ENCODE results near the gene CD209. TPM values are rescaled to one million over a fixed set of nuclear protein-coding genes. Genes with fewer than 3 reads are reported as not detected.

The CD209 gene
- total and polyA plus RNA-seq, 2 donors (not counting 3 experiments of a cell fraction or from before 2014, with no cell fraction given), result not detected

GRCh38 chr19:7706955-7707456, 40.3 kb downstream of the CD209 start:
- FAIRE-seq (no peak), DNase-seq (ENCODE audit: low read depth, low spot score) (no peak)
- no peak overlapping the region for H2AFZ ChIP-seq (ENCODE audit: low read depth, low read length)
- intact Hi-C loops (cut with micrococcal nuclease) (no loop called here), dilution Hi-C loops (cut with MboI; ENCODE audit: extremely low pct_ligation_motif_present, low sequenced_read_pairs) (no loop called here)
- H3K4me2 ChIP-seq (ENCODE audit: insufficient read depth, low read length), result no peak overlapping the region
- H3K4me3 ChIP-seq (replicated peaks in 1 of 3; ENCODE audit: insufficient read depth in 1 of 3, low read depth in 1 of 3, low read length in 3 of 3), result no peak overlapping the region
- H3K27ac ChIP-seq (ENCODE audit: insufficient read depth, low read depth, low read length), result no peak overlapping the region
- CTCF ChIA-PET, result no interaction called here
- no peaks in the 10 kb centered on the region for H3K27me3 ChIP-seq (ENCODE audit: control insufficient read depth in 2 of 2, insufficient read depth in 2 of 2, low read length in 2 of 2)
- POLR2A ChIA-PET, result no interaction called here
- H3K4me1 ChIP-seq (ENCODE audit: control insufficient read depth, extremely low read depth, insufficient read depth, low read length), result no peaks in the 10 kb centered on the region
- no TSS peak for BruUV-seq (replicated peaks)
- H4K20me1 ChIP-seq (replicated peaks; ENCODE audit: control insufficient read depth, extremely low read depth, insufficient read depth, low read length), result no peaks in the 10 kb centered on the region
- no peaks in the 10 kb centered on the region for H3K9me1 ChIP-seq (replicated peaks; ENCODE audit: control insufficient read depth, extremely low read depth, insufficient read depth, low read length)
- H3K9me3 ChIP-seq (replicated peaks; ENCODE audit: control insufficient read depth, insufficient read depth, low read length), result no peaks in the 10 kb centered on the region
- TF ChIP-seq MYC (IDR thresholded peaks at IDR 0.05; ENCODE audit: low read depth, low read length) (no peak), EZH2 (IDR thresholded peaks at IDR 0.05; ENCODE audit: borderline replicate concordance, low read depth, low read length, severe bottlenecking) (no peak)
- H3K9ac ChIP-seq (replicated peaks; ENCODE audit: extremely low read depth, insufficient read depth, low read length), result no peak overlapping the region
- no peaks in the 10 kb centered on the region for H3K79me2 ChIP-seq (ENCODE audit: control insufficient read depth, insufficient read depth, low read length)
- H3K36me3 ChIP-seq (ENCODE audit: control insufficient read depth in 2 of 2, extremely low read depth in 1 of 2, insufficient read depth in 2 of 2, low read length in 2 of 2), result no peaks in the 10 kb centered on the region

- no peak overlapping the region for H3K4me2 ChIP-seq (ENCODE audit: insufficient read depth, low read length)
- CTCF ChIA-PET, result no interaction called here
- no peaks in the 10 kb centered on the region for H3K4me1 ChIP-seq (ENCODE audit: control insufficient read depth, extremely low read depth, insufficient read depth, low read length)
- DNase-seq (ENCODE audit: low read depth, low spot score) (no peak), FAIRE-seq (no peak)
- no peaks in the 10 kb centered on the region for H3K36me3 ChIP-seq (ENCODE audit: control insufficient read depth in 2 of 2, extremely low read depth in 1 of 2, insufficient read depth in 2 of 2, low read length in 2 of 2)
- BruUV-seq (replicated peaks), result no TSS peak
- no peaks in the 10 kb centered on the region for H3K27me3 ChIP-seq (ENCODE audit: control insufficient read depth in 2 of 2, insufficient read depth in 2 of 2, low read length in 2 of 2)
- no peaks in the 10 kb centered on the region for H3K79me2 ChIP-seq (ENCODE audit: control insufficient read depth, insufficient read depth, low read length)
- no peaks in the 10 kb centered on the region for H4K20me1 ChIP-seq (replicated peaks; ENCODE audit: control insufficient read depth, extremely low read depth, insufficient read depth, low read length)
- POLR2A ChIA-PET, result no interaction called here
- H3K9ac ChIP-seq (replicated peaks; ENCODE audit: extremely low read depth, insufficient read depth, low read length), result no peak overlapping the region
- H3K9me3 ChIP-seq (replicated peaks; ENCODE audit: control insufficient read depth, insufficient read depth, low read length), result no peaks in the 10 kb centered on the region
- TF ChIP-seq POLR2AphosphoS5 (IDR thresholded peaks at IDR 0.05; ENCODE audit: insufficient read depth, low read depth, low read length) (no peak), CTCF (IDR thresholded peaks at IDR 0.05; ENCODE audit: extremely low read depth in 1 of 2, insufficient read depth in 1 of 2, low read depth in 1 of 2, low read length in 2 of 2) (no peak), FOS (IDR thresholded peaks at IDR 0.05; ENCODE audit: borderline replicate concordance, insufficient read depth, low read length) (no peak), MYC (IDR thresholded peaks at IDR 0.05; ENCODE audit: low read depth, low read length) (no peak), GATA2 (IDR thresholded peaks at IDR 0.05; ENCODE audit: insufficient read depth, insufficient read length, low read depth, low read length) (no peak), MAX (IDR thresholded peaks at IDR 0.05; ENCODE audit: insufficient read depth, insufficient read length) (no peak), EZH2 (IDR thresholded peaks at IDR 0.05; ENCODE audit: borderline replicate concordance, low read depth, low read length, severe bottlenecking) (no peak), POLR2A (IDR thresholded peaks at IDR 0.05; ENCODE audit: low read depth, low read length) (no peak), JUN (IDR thresholded peaks at IDR 0.05; ENCODE audit: borderline replicate concordance, insufficient read depth, insufficient read length, low read depth) (no peak)
- H2AFZ ChIP-seq (ENCODE audit: low read depth, low read length), result no peak overlapping the region
- no peaks in the 10 kb centered on the region for H3K9me1 ChIP-seq (replicated peaks; ENCODE audit: control insufficient read depth, extremely low read depth, insufficient read depth, low read length)
- H3K4me3 ChIP-seq (replicated peaks in 1 of 3; ENCODE audit: insufficient read depth in 1 of 3, low read depth in 1 of 3, low read length in 3 of 3), result no peak overlapping the region
- no peak overlapping the region for H3K27ac ChIP-seq (ENCODE audit: insufficient read depth, low read depth, low read length)
- intact Hi-C loops (cut with micrococcal nuclease), result no loop called here
- dilution Hi-C loops (cut with MboI; ENCODE audit: extremely low pct_ligation_motif_present, low sequenced_read_pairs), result no loop called here
Observed at GRCh38 chr19:7706188-7706954, 41.0 kb downstream of the CD209 start.

All from endothelial cell of umbilical vein (primary cell).